Measurements from ENCODE around the gene PKM. TPM values are rescaled to one million over a fixed set of nuclear protein-coding genes. Genes with fewer than 3 reads are reported as not detected.
"Not testable (repeated sequence)": the region's sequence is repeated elsewhere in the genome, so short reads cannot be mapped to it uniquely, and the experiment has no call there.

Gene PKM
- total and polyA plus RNA-seq, 8 donors, result 79.9 to 452 (median 272) TPM

GRCh38 chr15:72173864-72174550 lies 57.0 kb downstream of the PKM start:
- intact Hi-C loops (cut with DNase I; ENCODE audit: low total_unique reads), result no loop called here

GRCh38 chr15:72173401-72173800 lies 57.6 kb downstream of the PKM start:
- intact Hi-C loops (cut with DNase I; ENCODE audit: low total_unique reads), result no loop called here
- DNase-seq, result no peak
- peaks cover 7 to 17% (median 10%) of the 10 kb centered on the region in 4 donors for H3K4me1 ChIP-seq
- no peaks in the 10 kb centered on the region for H3K36me3 ChIP-seq
- H3K27me3 ChIP-seq, result no peaks in the 10 kb centered on the region
- no peak overlapping the region for H3K27ac ChIP-seq
- TF ChIP-seq CTCF (IDR thresholded peaks at IDR 0.05) (no peak), EP300 (IDR thresholded peaks at IDR 0.05) (no peak), POLR2A (IDR thresholded peaks at IDR 0.05) (no peak), POLR2AphosphoS5 (IDR thresholded peaks at IDR 0.05) (no peak)
- H3K4me3 ChIP-seq, result no peak overlapping the region
- no peaks in the 10 kb centered on the region for H3K9me3 ChIP-seq
- 89 to 92% (median 90%) methylated on average over 6 of the region's 6 CpGs for WGBS, 5 donors

More at GRCh38 chr15:72173864-72174550, 57.0 kb downstream of the PKM start:
- Histone ChIP-seq H3K4me1 (peaks cover 1 to 11% (median 6%) of the 10 kb centered on the region in 4 donors), H3K36me3 (no peaks in the 10 kb centered on the region), H3K9me3 (no peaks in the 10 kb centered on the region), H3K27me3 (no peaks in the 10 kb centered on the region), H3K27ac (no peak overlapping the region), H3K4me3 (no peak overlapping the region)
- WGBS, 5 donors, result 83 to 93% (median 89%) methylated on average over 12 of the region's 12 CpGs
- DNase-seq, result no peak
- TF ChIP-seq POLR2A (IDR thresholded peaks at IDR 0.05) (no peak), EP300 (IDR thresholded peaks at IDR 0.05) (no peak), CTCF (IDR thresholded peaks at IDR 0.05) (no peak), POLR2AphosphoS5 (IDR thresholded peaks at IDR 0.05) (no peak)

DNA sequence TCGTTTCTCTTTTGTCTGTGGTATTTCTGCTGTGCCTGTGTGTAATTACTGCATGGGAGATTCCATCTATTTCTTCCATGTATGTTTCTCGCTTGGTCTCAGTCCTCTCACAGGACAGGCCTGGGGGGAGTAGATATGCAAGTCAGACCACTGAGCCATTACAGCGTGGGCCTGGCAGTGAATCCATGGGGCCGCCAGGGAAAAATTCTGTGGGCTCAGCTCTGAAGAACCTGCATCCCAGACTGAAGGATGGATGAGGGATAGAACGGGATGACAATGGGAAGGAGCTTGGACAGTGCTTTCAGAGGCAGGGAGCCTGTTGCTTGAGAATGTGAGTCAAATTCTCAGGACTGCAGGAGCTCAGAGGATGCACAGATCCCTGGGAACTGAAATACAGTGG lies 58.2 kb downstream of the PKM start:
- no peaks in the 10 kb centered on the region for H3K9me3 ChIP-seq
- DNase-seq, result no peak
- H3K4me3 ChIP-seq, result no peak overlapping the region
- WGBS, 5 donors, result 83 to 94% (median 86%) methylated on average over 5 of the region's 5 CpGs
- TF ChIP-seq EP300 (IDR thresholded peaks at IDR 0.05) (no peak), POLR2AphosphoS5 (IDR thresholded peaks at IDR 0.05) (no peak), CTCF (IDR thresholded peaks at IDR 0.05) (no peak), POLR2A (IDR thresholded peaks at IDR 0.05) (no peak)
- H3K27ac ChIP-seq, result no peak overlapping the region
- no peaks in the 10 kb centered on the region for H3K27me3 ChIP-seq
- intact Hi-C loops (cut with DNase I; ENCODE audit: low total_unique reads), result no loop called here
- no peaks in the 10 kb centered on the region for H3K36me3 ChIP-seq
- peaks cover 11 to 23% (median 15%) of the 10 kb centered on the region in 4 donors for H3K4me1 ChIP-seq

DNA sequence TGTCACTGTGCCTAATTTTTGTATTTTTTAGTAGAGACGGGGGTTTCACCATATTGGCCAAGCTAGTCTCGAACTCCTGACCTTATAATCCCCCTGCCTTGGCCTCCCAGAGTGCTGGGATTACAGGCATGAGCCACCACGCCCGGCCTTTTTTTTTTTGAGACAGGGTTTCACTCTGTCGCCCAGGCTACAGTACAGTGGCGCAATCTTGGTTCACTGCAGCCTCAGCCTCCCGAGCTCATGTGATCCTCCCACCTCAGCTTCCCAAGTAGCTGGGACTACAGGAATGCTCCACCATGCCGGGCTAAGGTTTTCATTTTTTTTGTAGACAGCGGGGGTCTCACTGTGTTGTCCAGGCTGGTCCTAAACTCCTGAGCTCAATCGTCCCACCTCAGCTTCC lies 59.0 kb downstream of the PKM start:
- intact Hi-C loops (cut with DNase I; ENCODE audit: low total_unique reads); H3K4me3 ChIP-seq; H3K27ac ChIP-seq; H3K27me3 ChIP-seq; H3K9me3 ChIP-seq; H3K36me3 ChIP-seq; DNase-seq: not testable (repeated sequence)
- 81 to 92% (median 90%) methylated on average over 10 of the region's 10 CpGs for WGBS, 5 donors
- peaks cover 11 to 23% (median 15%) of the 10 kb centered on the region in 4 donors for H3K4me1 ChIP-seq

GRCh38 chr15:72170691-72171090 lies 60.3 kb downstream of the PKM start:
- H3K27ac ChIP-seq, result no peak overlapping the region
- H3K9me3 ChIP-seq, result no peaks in the 10 kb centered on the region
- no peak for DNase-seq

More at GRCh38 chr15:72170691-72171090, 60.3 kb downstream of the PKM start:
- intact Hi-C loops (cut with DNase I; ENCODE audit: low total_unique reads), result no loop called here
- Histone ChIP-seq H3K36me3 (no peaks in the 10 kb centered on the region), H3K4me3 (no peak overlapping the region), H3K4me1 (peaks cover 11 to 23% (median 15%) of the 10 kb centered on the region in 4 donors), H3K27me3 (no peaks in the 10 kb centered on the region)
- WGBS, 5 donors, result 89 to 94% (median 94%) methylated on average over 7 of the region's 7 CpGs
- no peak for TF ChIP-seq CTCF (IDR thresholded peaks at IDR 0.05)
